IPS-15b (cell line): ENCODE results near the gene HUNK.

Experiments used
- H3K27me3 ChIP-seq: one replicate; pipeline ENCODE4 v1.6.1; 2013; ENCODE audit warnings: low read length; ENCODE audit not compliant: control insufficient read depth, insufficient read depth
- H3K36me3 ChIP-seq: one replicate; pipeline ENCODE4 v1.6.1; 2013; ENCODE audit warnings: low read length; ENCODE audit not compliant: control insufficient read depth, insufficient read depth
- H3K4me1 ChIP-seq: one replicate; pipeline ENCODE4 v1.6.1; 2013; ENCODE audit warnings: mild to moderate bottlenecking, low read length; ENCODE audit not compliant: control insufficient read depth, insufficient read depth
- H3K4me3 ChIP-seq: one replicate; pipeline ENCODE4 v1.5.1; 2013; ENCODE audit warnings: low read depth, low read length
- H3K9ac ChIP-seq: one replicate; pipeline ENCODE4 v1.6.1; 2013; ENCODE audit warnings: low read depth, mild to moderate bottlenecking, low read length
- H3K9me3 ChIP-seq: one replicate; pipeline ENCODE4 v1.6.1; 2013; ENCODE audit warnings: mild to moderate bottlenecking, low read length; ENCODE audit not compliant: control insufficient read depth, insufficient read depth

Gene HUNK

DNA sequence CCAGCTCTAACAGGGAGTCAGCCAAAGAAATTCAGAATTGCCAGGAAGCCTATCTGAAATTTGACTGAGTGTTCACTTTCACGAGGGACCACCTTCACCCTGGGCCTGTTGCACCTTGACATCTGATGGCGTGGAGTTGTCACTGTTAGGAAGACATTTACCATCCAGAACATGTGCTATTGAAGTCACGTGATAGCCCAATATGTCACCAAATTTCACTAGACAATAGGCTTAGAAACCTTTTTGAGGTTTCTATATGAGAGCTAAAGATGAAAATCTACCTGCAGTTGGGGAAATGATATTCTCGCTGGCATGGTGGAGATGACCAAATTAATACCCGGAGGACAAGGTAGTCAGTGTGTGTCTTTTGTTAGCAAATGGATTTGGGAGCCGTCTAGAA is 102.7 kb downstream of the HUNK start:
- peaks cover 4% of the 10 kb centered on the region for H3K4me1 ChIP-seq
- no peak overlapping the region for H3K4me3 ChIP-seq
- H3K9ac ChIP-seq, result no peak overlapping the region
- no peaks in the 10 kb centered on the region for H3K9me3 ChIP-seq
- H3K36me3 ChIP-seq, result no peaks in the 10 kb centered on the region
- H3K27me3 ChIP-seq, result no peaks in the 10 kb centered on the region

DNA sequence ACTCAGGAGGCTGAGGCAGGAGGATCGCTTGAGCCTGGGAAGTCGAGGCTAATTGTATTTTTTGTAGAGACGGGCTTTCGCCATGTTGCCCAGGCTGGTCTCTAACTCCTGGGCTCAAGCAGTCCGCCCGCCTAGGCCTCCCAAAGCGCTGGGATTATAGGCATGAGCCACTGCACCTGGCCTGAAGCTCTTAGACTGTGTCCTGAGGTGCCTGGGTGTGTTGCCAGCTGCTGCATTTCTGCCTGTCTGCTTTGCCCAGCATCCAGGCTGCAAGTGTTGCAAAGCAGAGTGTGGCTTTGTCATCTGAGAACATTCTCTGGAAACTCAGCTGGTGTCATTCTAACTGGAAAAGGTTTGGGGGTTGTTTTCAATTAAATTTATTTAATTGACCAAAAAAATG is 105.0 kb downstream of the HUNK start:
- no peaks in the 10 kb centered on the region for H3K36me3 ChIP-seq
- H3K27me3 ChIP-seq, result no peaks in the 10 kb centered on the region
- peaks cover 4% of the 10 kb centered on the region for H3K4me1 ChIP-seq
- H3K9ac ChIP-seq, result no peak overlapping the region
- H3K4me3 ChIP-seq, result no peak overlapping the region
- no peaks in the 10 kb centered on the region for H3K9me3 ChIP-seq

DNA sequence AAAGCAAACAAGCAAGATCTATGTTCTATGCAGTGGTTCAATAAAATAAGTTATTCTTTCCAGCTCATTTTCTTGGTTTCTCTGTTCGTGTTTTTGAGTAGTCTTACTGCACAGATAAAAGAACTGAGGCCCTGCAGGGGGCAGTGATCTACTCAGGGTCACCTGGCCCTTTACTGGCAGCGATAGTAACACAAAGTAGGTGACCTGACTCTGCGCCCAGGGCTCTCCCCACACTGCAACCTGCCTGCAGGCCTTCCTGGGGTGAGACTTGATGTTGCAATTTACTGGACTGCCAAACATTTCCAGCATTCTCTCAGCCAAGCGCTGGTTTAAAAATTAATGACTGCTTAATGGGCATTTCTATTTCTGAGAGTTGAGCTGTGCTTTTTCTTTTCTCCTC is 110.3 kb downstream of the HUNK start:
- Histone ChIP-seq H3K4me3 (no peak overlapping the region), H3K4me1 (no peaks in the 10 kb centered on the region), H3K9ac (no peak overlapping the region), H3K36me3 (no peaks in the 10 kb centered on the region), H3K27me3 (no peaks in the 10 kb centered on the region), H3K9me3 (no peaks in the 10 kb centered on the region)

DNA sequence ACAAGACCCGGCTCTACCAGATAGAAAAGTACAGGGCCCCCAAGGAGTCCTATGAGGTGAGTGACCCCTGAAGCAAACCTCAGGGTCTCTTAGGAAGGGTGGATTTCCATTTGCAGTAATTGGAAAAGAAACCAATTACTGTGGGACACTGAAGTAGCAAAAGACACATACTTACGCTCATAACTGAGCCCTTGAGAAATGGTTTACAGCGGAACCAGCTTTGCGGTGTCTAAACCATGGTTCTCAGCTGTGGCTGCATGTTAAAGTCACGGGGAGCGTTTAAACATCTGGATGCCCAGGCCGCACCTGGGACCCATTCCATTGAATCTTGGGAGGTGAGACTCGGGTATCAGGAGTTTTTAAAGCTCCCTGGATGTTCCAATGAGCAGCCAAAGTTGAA is 110.7 kb downstream of the HUNK start:
- H3K27me3 ChIP-seq, result no peaks in the 10 kb centered on the region
- no peaks in the 10 kb centered on the region for H3K36me3 ChIP-seq
- no peaks in the 10 kb centered on the region for H3K4me1 ChIP-seq
- H3K4me3 ChIP-seq, result no peak overlapping the region
- H3K9ac ChIP-seq, result no peak overlapping the region
- no peaks in the 10 kb centered on the region for H3K9me3 ChIP-seq

DNA sequence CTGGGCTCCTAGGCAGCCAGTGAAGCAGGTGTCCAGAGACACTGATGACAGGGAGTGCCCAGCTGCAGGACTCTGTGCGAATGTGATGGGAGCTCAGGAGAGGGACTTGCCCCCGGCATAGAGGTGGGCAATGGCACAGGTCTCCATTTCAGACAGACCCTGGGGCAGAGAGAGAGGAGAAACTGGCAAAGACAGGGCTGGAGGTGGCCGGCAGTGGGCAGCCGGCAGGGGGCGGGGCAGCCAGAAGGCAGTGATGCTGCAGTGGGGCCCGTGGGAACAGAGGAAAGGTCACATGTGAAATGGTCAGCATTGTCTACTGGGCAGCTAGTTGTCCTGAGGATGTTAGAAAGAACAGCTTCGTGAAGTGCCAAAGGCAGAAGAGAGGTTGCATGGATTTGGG is 112.6 kb downstream of the HUNK start:
- no peaks in the 10 kb centered on the region for H3K4me1 ChIP-seq
- no peaks in the 10 kb centered on the region for H3K9me3 ChIP-seq
- no peak overlapping the region for H3K9ac ChIP-seq
- no peaks in the 10 kb centered on the region for H3K36me3 ChIP-seq
- no peaks in the 10 kb centered on the region for H3K27me3 ChIP-seq
- H3K4me3 ChIP-seq, result no peak overlapping the region

DNA sequence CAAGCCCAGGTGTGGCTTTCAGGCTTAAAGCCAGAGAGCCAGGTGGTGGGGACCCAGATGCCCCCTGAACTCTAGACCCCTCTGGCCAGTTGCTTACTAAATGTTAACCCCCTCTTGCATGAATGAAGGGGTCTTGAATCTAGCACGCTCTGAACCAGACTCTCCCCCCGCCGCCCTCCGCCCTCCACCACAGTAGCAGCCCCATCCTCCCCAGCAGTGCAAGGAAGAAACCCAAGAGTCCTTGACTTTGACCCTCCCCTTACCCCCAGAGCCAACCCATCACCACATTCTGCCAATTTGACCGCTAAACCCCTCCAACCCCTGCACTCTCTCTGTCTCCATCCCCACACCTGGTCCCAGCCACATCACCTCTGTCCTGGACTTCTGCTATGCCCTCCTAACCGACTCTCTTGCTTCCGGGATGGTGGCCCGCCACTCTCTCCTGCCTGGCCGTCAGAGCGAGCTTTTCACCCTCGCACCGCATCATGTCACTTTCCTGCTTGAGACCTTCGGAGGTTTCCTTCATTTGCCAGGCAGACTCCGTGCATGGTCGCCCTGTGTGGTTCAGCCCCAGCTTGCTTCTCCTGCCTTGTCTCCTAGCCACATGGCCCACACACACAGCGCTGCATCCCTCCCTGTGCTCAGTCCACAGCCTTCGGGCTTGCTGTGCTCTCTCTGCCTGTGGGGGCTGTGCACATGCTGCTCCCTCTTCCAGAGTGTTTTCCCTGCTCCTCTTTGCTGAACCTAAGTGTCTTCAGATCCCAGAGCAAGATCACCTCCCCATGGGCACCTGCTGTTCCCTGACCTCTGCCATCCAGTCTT is 113.4 kb downstream of the HUNK start:
- Histone ChIP-seq H3K4me1 (no peaks in the 10 kb centered on the region), H3K36me3 (no peaks in the 10 kb centered on the region), H3K9ac (no peak overlapping the region), H3K27me3 (no peaks in the 10 kb centered on the region), H3K9me3 (no peaks in the 10 kb centered on the region), H3K4me3 (no peak overlapping the region)

DNA sequence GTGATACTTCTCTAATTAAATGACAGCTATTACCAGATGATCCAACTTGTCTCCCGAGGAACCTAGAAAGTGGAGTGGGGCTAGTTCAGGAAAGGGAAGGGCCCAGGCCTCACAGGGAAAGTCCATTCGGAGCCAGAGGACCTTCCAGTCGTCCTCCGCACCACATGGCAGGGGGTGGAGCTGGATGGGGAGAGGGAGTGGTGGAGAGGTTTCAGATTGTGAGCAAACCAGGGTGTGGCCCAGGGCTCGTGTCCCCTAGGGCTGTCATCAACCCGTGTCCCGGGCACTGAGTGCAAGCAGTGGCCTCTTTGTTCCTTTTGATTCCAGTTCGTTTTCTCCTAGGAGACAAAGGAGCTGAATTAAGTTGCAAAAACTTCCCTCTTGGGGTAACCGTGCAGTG is 114.9 kb downstream of the HUNK start:
- Histone ChIP-seq H3K9ac (no peak overlapping the region), H3K36me3 (no peaks in the 10 kb centered on the region), H3K4me1 (no peaks in the 10 kb centered on the region), H3K9me3 (no peaks in the 10 kb centered on the region), H3K27me3 (no peaks in the 10 kb centered on the region), H3K4me3 (no peak overlapping the region)

DNA sequence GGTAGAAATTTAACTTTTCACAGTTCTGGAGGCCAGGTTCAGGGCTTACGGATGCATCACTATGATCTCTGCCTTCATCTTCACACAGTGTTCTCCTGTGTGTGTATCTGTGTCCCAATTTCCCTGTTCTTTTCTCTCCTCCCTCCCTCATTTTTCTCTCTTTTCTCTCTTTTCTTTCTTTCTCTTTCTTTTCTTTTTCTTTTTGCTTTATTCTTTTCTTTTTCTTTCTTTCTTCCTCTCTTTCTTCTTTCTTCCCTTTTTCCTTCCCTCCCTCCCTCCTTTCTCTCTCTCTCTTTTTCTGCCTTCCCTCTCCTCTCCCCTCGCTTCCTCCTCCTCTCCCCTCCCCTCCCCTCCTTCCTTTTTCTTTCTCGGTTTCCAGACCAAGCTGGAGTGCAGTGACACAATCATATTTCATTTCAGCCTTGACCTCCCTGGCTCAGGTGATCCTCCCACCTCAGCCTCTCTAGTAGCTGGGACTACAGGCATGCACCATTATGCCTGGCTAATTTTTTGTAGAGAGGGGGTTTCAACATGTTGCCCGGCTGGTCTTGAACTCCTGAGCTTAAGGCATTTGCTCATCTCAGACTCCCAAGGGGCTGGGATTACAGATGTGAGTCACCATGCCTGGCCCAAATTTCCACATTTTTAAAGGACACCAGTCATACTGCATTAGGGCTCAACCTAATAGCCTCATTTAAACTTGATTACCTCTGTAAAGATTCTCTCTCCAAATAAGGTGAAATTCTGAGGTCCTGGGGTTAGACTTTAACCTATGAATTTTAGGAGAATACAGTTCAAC is 115.9 kb downstream of the HUNK start:
- Histone ChIP-seq H3K36me3 (no peaks in the 10 kb centered on the region), H3K4me3 (no peak overlapping the region), H3K4me1 (no peaks in the 10 kb centered on the region), H3K9ac (no peak overlapping the region), H3K27me3 (no peaks in the 10 kb centered on the region), H3K9me3 (no peaks in the 10 kb centered on the region)

DNA sequence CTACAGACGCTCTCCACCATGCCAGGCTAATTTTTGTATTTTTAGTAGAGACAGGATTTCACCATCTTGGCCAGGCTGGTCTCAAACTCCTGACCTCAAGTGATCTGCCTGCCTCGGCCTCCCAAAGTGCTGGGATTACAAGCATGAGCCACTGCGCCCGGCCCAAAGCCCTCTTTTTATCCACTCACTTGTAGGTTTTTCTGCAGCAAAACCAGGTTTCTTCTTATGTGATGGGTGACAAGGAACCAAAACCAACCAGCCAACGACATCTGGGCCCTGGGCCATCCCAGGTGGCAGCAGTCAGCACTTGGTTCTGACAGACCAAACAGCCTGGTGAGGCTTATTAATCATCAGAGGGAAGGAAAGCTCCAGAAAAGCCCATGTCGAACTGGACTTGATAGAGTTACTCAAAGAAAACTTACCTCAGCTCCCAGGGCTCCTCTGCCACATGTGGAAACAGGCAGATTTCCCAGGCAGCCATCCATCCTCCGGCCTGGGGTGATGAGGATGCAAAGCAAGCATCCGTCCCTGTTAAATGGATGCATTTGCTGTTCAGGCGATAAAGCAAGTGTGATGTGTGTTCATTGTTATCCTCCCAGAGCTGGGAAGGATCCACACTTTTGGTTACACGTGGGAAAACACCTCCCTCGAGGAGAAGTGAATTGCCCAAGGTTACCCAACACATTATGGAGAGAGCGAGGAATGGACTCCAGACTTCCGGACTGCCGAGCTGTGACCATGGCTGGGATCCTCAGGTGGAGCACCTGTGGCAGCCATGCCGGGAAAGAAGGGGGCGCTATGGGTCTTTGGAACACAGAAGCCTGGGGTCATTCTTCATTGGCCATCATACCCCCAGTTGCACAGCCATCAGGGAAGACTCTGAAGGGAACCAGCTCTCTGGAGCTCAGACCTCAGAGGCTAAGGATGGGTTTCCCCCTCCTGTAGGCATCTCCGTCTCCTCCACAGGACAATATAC is 118.8 kb downstream of the HUNK start:
- Histone ChIP-seq H3K4me1 (no peaks in the 10 kb centered on the region), H3K36me3 (no peaks in the 10 kb centered on the region), H3K9me3 (no peaks in the 10 kb centered on the region), H3K4me3 (no peak overlapping the region), H3K27me3 (no peaks in the 10 kb centered on the region), H3K9ac (no peak overlapping the region)

DNA sequence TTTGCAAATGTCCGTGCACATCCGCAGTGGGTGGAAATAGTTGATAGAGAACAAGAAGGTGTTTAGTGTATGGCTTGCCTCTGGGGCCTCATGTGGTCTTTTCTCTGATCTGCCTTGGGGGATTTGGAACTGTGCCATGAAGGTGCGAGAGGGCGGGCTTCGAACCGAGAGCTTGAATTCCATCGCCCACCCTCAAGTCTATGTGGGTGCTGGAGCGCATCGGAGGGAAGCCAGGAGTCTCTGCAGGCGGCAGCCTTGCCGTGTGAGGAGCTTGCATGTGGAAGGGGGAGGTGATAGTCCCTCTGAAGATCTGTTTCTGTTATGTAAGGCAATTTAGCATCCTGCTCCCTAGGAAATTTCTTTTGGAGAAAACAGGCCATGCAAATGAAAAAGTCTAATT is 119.6 kb downstream of the HUNK start:
- peaks cover 5% of the 10 kb centered on the region for H3K36me3 ChIP-seq
- no peaks in the 10 kb centered on the region for H3K9me3 ChIP-seq
- H3K4me3 ChIP-seq, result no peak overlapping the region
- H3K27me3 ChIP-seq, result no peaks in the 10 kb centered on the region
- no peaks in the 10 kb centered on the region for H3K4me1 ChIP-seq
- H3K9ac ChIP-seq, result no peak overlapping the region
